ENCODE data around the gene CSAG3.
"Not testable (repeated sequence)": the region's sequence is repeated elsewhere in the genome, so short reads cannot be mapped to it uniquely, and the experiment has no call there.

- TF ChIP-seq CTCF, POLR2A, POLR2AphosphoS5 (IDR thresholded peaks at IDR 0.05): not testable (repeated sequence)
Observed at GRCh38 chrX:152754871-152755270, 4.1 kb upstream of the CSAG3 start.
